Stomach (tissue), 9 donors: ENCODE measurements around the gene IGF1R. TPM values are rescaled to one million over a fixed set of nuclear protein-coding genes. Genes with fewer than 3 reads are reported as not detected.

Experiments
- DNase-seq, 2 donors: peaks; one replicate each; pipeline versions ENCODE4 v3.0.0 to v3.0.0-alpha.2; 2013 to 2019
- H3K27ac ChIP-seq, 5 donors: fragments of 200-600 bp in 4 of 5; sonication (generic) in 4 of 5; one replicate each; pipeline ENCODE4 v1.5.1; 2013 to 2019; ENCODE audit warnings: mild to moderate bottlenecking in 1 of 5, moderate library complexity in 1 of 5
- H3K27me3 ChIP-seq, 3 donors: fragments of 200-600 bp; sonication (generic); one replicate each; pipeline ENCODE4 v1.5.1; 2017 to 2019; ENCODE audit warnings: mixed run types in 1 of 3
- H3K36me3 ChIP-seq, 4 donors: fragments of 200-600 bp; sonication (generic); 1 replicate in 3 of 4; 2 replicates in 1 of 4; pipeline ENCODE4 v1.5.1; 2016 to 2019
- H3K4me1 ChIP-seq, 4 donors: fragments of 200-600 bp; sonication (generic); one replicate each; pipeline ENCODE4 v1.5.1; 2016 to 2019
- H3K4me3 ChIP-seq, 4 donors: fragments of 200-600 bp; sonication (generic) in 3 of 4; one replicate each; pipeline ENCODE4 v1.5.1; 2016 to 2019; ENCODE audit warnings: mild to moderate bottlenecking in 1 of 4
- H3K9me3 ChIP-seq, 4 donors: fragments of 200-600 bp; sonication (generic); one replicate each; pipeline ENCODE4 v1.5.1; 2016 to 2019
- EP300 ChIP-seq: sonication (generic); formaldehyde crosslinking; IDR thresholded peaks from one replicate; pipeline ENCODE4 v1.6.1; 2017; ENCODE audit warnings: antibody characterized with exemption
- POLR2A ChIP-seq, 4 donors: fragments of 450-650 bp; IDR thresholded peaks; one replicate each; pipeline ENCODE4 v1.6.1; 2016; ENCODE audit warnings: antibody characterized with exemption in 4 of 4, control low read depth in 2 of 4, mild to moderate bottlenecking in 1 of 4, moderate library complexity in 1 of 4
- POLR2AphosphoS5 ChIP-seq, 3 donors: sonication (generic); formaldehyde crosslinking; IDR thresholded peaks; one replicate each; pipeline ENCODE4 v1.6.1; 2016; ENCODE audit warnings: antibody characterized with exemption in 3 of 3
- WGBS, 5 donors: extraction: QIAGEN DNeasy Blood & Tissue Kit in 3 of 5; methylation state at CpG; one replicate each; pipeline versions ENCODE4 v1.1.5 to v1.1.7; 2013 to 2018; 5-methylcytosine and 5-hydroxymethylcytosine counted together
- intact Hi-C: fragments of 100-400 bp; cut with DNase I; formaldehyde crosslinking; loops from one replicate; pipeline ENCODE4 v1.15.1; 2023; ENCODE audit warnings: low total_unique reads
- polyA plus RNA-seq, 3 donors: library from polyadenylated mRNA; stranded (reverse); fragments of 200-250 nt; gene quantifications; one replicate each; pipeline ENCODE4 v1.2.3, GENCODE V29; 2013
- total RNA-seq, 5 donors: library from RNA; depleted of rRNA; stranded (reverse); fragments of >200 nt; gene quantifications; one replicate each; pipeline versions ENCODE4 v1.1.0 to v1.2.3, GENCODE V29; 2014 to 2016
- TF ChIP-seq, protein P1 (sequence below), 7 experiments: fragments of 450-650 bp in 4 of 7; fragments of 200-600 bp in 3 of 7; sonication (generic) in 3 of 7; IDR thresholded peaks; one replicate each; pipeline ENCODE4 v1.5.1; 2016 to 2019; ENCODE audit warnings: antibody characterized with exemption in 7 of 7, control low read depth in 2 of 7, mild to moderate bottlenecking in 1 of 7
- donor health status: healthy with polysubstance abuse.
- donor health status: Bipolar disorder and iron deficiency.
- donor health status: healthy.

The IGF1R gene
- total and polyA plus RNA-seq, 8 donors, result 2.3 to 131 (median 42.8) TPM

DNA sequence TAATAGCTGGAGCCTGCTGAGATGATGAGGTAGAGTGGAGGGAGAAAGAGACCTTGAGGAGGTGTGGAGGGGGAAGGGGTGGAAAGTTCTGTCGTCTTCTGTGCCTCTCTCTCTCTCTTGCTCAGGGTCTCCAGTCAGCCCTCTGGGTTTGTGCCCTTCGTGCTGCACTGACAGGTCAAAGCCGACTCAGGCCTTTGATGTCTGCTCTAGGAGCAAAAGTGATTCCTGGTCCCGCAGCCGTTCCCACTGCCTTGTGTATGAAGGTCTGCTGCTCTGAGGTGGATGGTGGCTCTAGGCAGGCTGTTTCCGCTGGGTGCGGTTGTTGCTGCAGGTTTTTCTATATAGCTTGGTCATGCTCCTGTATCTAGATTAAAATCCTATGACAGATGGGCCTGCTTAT is 89.4 kb downstream of the IGF1R start:
- 88 to 92% (median 91%) methylated on average over 7 of the region's 7 CpGs for WGBS, 5 donors
- TF ChIP-seq POLR2AphosphoS5 (IDR thresholded peaks at IDR 0.05) (no peak), EP300 (no peak), POLR2A (IDR thresholded peaks at IDR 0.05) (no peak)
- TF ChIP-seq, protein P1, sequence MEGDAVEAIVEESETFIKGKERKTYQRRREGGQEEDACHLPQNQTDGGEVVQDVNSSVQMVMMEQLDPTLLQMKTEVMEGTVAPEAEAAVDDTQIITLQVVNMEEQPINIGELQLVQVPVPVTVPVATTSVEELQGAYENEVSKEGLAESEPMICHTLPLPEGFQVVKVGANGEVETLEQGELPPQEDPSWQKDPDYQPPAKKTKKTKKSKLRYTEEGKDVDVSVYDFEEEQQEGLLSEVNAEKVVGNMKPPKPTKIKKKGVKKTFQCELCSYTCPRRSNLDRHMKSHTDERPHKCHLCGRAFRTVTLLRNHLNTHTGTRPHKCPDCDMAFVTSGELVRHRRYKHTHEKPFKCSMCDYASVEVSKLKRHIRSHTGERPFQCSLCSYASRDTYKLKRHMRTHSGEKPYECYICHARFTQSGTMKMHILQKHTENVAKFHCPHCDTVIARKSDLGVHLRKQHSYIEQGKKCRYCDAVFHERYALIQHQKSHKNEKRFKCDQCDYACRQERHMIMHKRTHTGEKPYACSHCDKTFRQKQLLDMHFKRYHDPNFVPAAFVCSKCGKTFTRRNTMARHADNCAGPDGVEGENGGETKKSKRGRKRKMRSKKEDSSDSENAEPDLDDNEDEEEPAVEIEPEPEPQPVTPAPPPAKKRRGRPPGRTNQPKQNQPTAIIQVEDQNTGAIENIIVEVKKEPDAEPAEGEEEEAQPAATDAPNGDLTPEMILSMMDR (IDR thresholded peaks at IDR 0.05), result no peak
- no peaks in the 10 kb centered on the region for H3K36me3 ChIP-seq
- no peak overlapping the region for H3K4me3 ChIP-seq
- no peaks in the 10 kb centered on the region for H3K27me3 ChIP-seq
- no peak overlapping the region for H3K27ac ChIP-seq
- intact Hi-C loops, result no loop called here
- H3K4me1 ChIP-seq, result peaks cover 26 to 60% (median 46%) of the 10 kb centered on the region in 4 donors
- DNase-seq, result no peak
- no peaks in the 10 kb centered on the region for H3K9me3 ChIP-seq

DNA sequence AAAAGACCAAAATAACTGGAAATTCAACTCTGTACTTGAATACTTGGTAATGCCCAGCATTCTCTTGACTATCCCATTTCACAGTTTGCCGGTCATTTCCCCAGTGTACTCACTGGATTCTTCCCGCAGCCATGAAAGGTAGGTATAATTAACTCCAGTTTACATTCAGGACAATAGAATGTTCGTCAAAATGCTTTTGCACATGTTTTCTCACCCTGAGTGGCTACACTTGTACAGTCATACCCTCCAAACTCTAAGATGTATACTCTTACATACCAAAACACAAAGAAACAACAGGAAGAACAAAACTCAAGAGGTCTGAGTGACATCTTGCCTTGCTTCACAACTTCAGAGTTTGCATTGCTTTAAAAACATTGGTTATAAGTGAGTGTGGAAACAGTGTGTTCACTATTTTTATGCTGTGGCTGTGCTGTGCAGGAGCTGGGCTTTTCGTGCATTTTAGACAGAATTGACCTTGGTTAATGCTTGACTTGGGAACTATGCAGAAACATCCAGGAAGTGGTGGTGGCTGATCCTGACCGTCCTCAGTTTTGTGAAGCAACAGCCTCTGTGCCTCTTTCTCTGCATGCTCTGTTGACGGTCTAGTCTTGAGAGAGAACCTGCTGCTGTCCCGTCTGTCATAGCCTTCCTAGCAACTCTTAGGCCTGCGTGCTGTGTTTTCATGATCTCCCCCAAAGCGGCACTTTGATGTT is 90.5 kb downstream of the IGF1R start:
- TF ChIP-seq, protein P1 (IDR thresholded peaks at IDR 0.05), result no peak
- TF ChIP-seq POLR2A (IDR thresholded peaks at IDR 0.05), result no peak
- no peak for TF ChIP-seq EP300
- no peak for TF ChIP-seq POLR2AphosphoS5 (IDR thresholded peaks at IDR 0.05)
- DNase-seq, result no peak
- H3K4me3 ChIP-seq, result no peak overlapping the region
- H3K27me3 ChIP-seq, result no peaks in the 10 kb centered on the region
- 67 to 83% (median 77%) methylated on average over 7 to 9 of the region's 9 CpGs for WGBS, 5 donors
- intact Hi-C loops, result no loop called here
- H3K36me3 ChIP-seq, result no peaks in the 10 kb centered on the region
- no peak overlapping the region for H3K27ac ChIP-seq
- H3K4me1 ChIP-seq, result peaks cover 29 to 60% (median 42%) of the 10 kb centered on the region in 4 donors
- no peaks in the 10 kb centered on the region for H3K9me3 ChIP-seq

DNA sequence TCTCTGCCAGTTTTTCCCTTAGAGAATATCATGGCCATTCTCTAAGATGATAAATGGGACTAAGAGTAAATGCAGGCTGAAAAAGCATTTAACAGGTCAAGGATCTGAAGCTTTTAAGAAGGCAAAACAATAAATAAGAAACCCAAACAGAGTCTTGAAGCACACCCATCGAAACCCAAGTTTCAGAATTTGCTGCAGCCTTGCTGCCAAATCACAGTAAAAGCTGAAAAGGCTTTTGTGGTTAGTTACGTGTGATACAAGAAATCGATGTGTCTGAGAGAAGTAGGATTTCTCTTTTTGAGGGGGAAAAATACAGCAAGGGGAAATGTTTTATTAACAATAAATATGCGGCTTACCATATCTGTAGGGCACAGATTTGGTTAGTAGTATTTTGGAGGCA is 92.0 kb downstream of the IGF1R start:
- Histone ChIP-seq H3K4me3 (no peak overlapping the region), H3K4me1 (peaks cover 24 to 60% (median 42%) of the 10 kb centered on the region in 4 donors), H3K9me3 (no peaks in the 10 kb centered on the region), H3K27me3 (no peaks in the 10 kb centered on the region), H3K36me3 (no peaks in the 10 kb centered on the region), H3K27ac (no peak overlapping the region)
- 55 to 72% (median 66%) methylated on average over 4 of the region's 4 CpGs for WGBS, 5 donors
- no peak for DNase-seq
- intact Hi-C loops, result loop anchor here (10.0 kb wide), 1 partner anchor 65 kb away; no protein-coding TSS in a partner anchor
- TF ChIP-seq, protein P1 (IDR thresholded peaks at IDR 0.05), result no peak
- no peak for TF ChIP-seq EP300

DNA sequence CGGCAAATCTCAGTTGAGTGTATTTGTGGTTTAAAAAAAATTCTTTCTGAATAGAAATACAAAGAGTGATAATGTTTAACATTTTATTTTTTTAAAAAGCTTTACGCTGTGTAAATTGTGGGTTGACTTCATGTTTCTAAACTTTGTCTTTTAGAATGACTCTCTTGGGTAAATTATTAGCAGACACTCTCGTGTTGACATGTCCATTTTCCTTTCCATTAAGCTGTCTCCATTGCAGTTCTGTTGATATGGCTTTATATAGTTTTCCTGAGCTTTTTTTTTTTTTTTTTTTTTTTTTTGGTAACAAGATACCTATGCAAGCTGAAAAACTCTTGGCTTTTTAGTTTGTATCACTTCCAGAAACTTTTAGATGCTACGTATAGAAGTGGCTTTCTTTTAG is 92.6 kb downstream of the IGF1R start:
- WGBS, 5 donors, result 43 to 70% (median 64%) methylated on average over 4 of the region's 4 CpGs
- intact Hi-C loops, result loop anchor here (10.0 kb wide), 1 partner anchor 66 kb away; no protein-coding TSS in a partner anchor
- no peaks in the 10 kb centered on the region for H3K27me3 ChIP-seq
- no peak overlapping the region for H3K27ac ChIP-seq
- H3K9me3 ChIP-seq, result no peaks in the 10 kb centered on the region
- TF ChIP-seq POLR2AphosphoS5 (IDR thresholded peaks at IDR 0.05) (no peak), POLR2A (IDR thresholded peaks at IDR 0.05) (no peak), EP300 (no peak)
- TF ChIP-seq, protein P1 (IDR thresholded peaks at IDR 0.05), result no peak
- peaks cover 24 to 60% (median 42%) of the 10 kb centered on the region in 4 donors for H3K4me1 ChIP-seq
- H3K36me3 ChIP-seq, result no peaks in the 10 kb centered on the region
- H3K4me3 ChIP-seq, result no peak overlapping the region
- DNase-seq, result no peak
